ENCODE results near the gene GPC6.

DNA sequence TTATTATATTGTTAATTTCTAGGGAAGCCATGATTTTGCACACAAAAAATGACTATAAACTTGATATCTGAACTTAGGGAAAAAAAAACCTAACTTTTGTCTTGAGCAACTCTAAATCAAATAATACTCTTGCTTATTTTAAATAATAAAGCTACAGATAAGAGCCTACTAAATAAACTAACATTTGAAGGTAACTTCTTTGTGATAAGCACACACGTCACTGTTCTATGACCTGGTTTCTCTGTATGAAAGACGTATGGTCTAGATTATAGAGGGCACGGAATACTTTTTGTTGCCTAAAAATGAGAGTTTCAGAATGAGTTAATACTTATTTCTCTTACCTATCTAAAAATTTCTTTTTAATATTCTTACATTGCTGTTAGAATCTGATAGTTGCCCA is 649.6 kb downstream of the GPC6 start:
- TF ChIP-seq CTCF (IDR thresholded peaks at IDR 0.05) (no peak), GATA2 (CRISPR knock-in tag; IDR thresholded peaks at IDR 0.05) (no peak), GABPA (IDR thresholded peaks at IDR 0.05; ENCODE audit: low read depth) (no peak)
